Measurements from ENCODE around the gene NUP210.

The NUP210 gene

GRCh38 chr3:13286873-13287272, 133.2 kb downstream of the NUP210 start:
- DNase-seq = no peak

GRCh38 chr3:13285007-13285567, 135.0 kb downstream of the NUP210 start:
- no peak for DNase-seq

DNA sequence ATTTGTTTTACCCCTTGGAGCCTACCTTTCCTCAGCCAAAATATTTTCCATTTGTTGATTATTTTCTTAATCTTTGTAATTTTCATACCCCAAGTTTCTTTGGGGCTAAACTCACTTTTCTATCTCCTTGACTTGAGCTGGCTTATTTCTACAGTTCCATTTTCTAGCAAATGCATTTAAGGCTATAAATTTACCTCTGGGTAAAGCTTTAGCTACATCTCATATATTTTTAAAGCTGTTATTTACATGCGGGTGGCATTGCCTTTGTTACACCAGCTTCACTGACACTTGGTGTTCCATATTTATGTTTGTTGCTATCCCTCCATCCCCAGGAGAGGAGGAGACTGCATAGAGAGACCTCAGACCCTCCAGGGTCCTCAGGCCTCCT, 136.3 kb downstream of the NUP210 start:
- DNase-seq = no peak

DNA sequence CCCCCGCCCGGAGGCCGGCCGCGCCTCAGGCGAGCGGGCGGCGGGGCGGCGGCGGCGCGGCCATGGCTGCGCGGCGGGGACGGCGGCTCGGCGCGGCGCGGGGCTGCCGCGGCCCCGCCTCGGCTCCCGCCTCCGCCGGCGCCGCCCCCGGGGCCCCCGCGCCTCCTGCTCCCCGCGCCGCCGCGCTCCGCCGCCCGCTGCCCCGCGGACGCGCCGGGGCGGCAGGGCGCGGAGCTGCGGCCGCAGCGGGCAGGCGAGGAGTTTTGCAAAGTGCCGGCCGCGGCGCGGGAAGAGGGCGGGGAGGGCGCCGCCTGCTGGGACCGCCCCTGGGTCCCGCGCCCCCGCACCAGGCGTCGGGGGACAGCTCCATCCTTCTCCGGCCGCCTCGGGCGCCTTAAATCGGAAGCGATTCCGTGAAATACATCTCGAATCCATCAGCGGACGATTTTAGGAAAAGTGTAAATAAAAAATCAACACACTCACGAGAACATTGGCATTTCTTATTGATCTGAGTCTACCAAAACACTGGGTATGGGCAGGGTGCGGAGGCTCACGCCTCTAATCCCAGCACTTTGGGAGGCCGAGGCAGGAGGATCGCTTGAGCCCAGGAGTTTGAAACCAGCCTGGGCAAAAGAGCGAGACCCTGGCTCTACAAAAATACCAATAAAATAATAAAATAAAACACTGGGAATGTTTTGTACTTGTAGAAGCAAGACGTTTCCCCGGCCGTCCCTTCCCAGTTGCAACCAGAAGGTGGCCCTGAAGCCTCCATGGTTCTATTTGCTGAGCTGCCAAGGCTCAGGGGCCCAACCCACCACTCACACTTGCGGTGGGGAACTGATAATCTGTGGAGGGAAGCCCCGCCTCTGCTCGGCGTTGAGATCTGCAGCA, 136.9 kb downstream of the NUP210 start:
- DNase-seq = no peak

DNA sequence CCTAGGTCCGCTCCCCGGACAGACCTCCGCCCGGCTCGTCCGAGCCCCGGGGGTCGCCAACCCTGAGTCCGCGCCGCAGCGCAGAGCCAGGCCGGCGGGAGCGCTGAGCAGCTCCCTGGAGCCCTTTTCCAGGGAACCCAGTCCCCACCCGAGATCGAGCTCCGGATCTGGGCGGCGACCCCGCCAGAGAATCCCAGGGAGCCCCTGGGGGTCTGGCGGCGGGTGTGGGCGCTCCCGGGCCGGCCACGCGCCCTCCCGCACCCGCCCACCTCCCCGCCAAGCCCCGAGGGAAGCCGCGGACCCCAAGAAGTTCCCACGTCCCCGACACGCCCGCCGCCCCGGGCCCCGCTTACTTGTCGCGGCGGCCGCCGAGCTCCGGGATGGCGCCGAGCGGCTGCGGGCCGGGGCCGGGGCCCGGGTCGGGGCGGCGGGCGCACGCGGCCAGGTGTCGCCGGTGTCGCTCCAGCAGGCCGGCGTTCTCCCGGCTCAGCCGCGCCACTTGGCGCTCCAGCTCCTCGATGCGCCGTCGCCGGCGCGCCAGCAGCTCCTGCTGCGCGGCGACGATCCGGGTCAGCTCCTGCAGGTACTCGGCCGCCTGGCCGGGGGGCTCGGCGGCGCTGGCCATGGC, 137.7 kb downstream of the NUP210 start:
- DNase-seq = no peak

GRCh38 chr3:13281507-13282357, 138.4 kb downstream of the NUP210 start:
- no peak for DNase-seq

GRCh38 chr3:13280811-13281506, 139.2 kb downstream of the NUP210 start:
- DNase-seq = no peak

GRCh38 chr3:13280122-13280790, 139.9 kb downstream of the NUP210 start:
- DNase-seq = no peak

GRCh38 chr3:13279532-13279910, 140.6 kb downstream of the NUP210 start:
- no peak for DNase-seq

DNA sequence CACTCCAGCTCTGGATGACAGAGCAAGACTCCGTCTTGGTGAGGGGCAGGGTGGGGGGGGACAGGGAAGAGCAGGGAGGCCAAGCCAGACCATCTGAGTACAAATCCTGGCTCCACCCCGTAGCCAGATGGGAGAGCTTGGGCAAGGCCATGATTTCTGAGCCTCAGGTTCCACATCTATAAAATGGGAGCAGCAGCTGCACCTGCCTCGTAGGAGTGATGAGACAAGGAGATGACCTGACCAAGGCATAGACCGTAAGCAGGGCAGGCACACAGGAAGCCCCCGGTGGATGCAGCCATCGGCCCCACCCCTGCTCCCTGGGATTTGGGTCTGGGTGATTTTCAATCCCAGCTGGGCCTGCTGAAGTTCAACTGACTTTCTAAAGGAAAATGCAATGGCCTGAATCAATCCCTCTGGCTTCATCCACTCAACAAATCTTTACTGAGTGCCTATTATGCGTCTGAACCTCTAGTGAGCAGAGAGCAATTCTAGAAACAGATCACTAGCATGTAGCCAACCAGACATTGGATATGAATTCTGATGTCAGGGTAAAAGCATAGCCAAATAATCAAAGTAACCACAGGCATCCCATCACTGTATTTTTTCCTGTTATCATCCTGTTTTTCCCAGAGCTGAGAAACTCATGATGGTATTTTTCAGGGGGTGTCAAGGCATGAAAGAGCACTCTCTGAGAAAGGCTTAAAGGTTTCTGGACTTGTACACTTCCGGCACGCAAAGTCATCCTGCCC, 141.2 kb downstream of the NUP210 start:
- DNase-seq = no peak

GRCh38 chr3:13277860-13278531, 142.1 kb downstream of the NUP210 start:
- DNase-seq = no peak

- no peak for DNase-seq
Observed at GRCh38 chr3:13277196-13277813, 142.8 kb downstream of the NUP210 start.

DNA sequence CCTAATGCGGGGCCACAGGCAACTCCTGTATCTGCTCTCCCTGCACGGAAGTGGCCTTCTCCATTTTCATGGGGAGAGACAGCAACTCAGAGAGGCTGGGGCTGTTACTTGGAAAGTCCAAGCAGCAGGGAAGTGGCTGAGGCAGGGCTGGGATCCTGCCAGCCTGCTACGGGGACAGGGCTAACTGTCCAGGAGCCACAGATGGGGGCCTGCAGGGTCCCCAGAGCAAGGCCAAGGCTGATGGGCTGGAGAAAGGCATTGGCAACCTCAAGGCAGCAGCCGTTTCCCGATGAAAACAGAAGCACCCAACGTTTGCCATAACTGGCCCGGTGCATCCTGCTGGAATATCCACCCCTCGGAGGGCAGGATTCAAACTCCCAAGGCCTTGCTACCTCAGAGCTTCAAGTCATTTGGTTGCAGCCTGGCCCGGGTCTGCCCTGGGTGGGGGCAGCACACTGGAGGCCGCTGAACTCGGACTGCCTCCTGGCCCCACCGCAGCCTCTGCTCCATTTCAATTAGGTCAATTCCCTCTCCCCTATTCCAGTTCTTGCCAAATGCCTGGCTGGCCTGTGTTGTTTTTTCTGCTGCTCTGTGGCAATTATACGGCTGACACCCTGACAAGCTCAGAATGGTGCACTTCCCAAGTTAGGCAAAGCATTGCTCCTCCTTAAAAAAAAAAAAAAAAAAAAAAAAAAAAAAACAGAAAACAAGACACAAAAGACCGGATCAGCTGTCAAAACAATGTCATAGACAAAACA, 143.5 kb downstream of the NUP210 start:
- no peak for DNase-seq

DNA sequence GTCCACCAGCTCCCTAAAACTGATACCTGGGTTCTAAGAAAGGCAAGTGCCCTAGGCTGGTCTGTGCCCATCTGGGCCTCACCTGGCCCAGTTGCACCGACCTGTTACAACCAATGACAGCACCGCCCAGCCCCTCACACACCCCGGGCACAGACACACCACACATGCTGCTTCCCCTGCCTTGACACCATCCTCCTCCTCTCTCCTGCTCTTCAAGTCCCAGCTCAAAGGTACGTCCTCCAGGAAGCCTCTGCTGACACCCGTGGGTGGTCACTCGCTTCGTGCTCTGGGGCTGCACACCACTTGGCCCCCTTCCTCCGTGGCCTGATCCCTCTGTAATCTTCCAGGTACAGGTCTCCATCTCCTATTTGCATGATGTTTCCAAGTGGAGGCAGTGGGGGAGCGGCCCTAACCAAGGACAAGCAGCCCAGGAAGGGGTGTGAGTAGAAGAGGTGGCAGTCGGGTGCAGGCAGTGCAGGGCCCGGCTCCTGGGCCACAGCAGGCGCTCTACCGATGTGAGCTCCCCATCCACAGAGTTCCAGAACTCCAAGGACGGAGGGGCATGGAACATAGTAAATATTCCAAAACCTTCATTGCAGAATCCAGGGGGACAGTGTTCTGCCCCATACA, 144.6 kb downstream of the NUP210 start:
- DNase-seq = no peak

- no peak for DNase-seq
Observed at GRCh38 chr3:13274551-13275332, 145.4 kb downstream of the NUP210 start.

DNA sequence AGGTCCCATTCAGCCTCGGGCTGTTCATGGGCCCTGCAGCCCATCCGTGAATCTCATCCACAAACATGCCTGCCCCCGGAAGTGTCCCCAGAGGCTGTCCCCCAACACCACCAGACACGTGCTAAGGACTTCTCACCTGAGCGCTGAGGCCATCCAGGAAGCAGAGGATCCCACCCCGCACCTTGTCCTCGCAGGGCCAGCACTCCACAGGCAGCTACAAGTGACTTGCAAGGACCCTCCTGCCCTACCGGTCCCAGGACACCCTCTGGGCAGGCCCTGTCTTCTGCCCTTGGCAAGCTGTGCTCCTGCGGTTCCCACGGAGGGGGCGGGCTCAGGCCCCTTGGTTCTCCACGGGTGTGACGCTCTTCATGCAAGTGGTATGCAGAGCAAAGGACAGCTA, 146.0 kb downstream of the NUP210 start:
- DNase-seq = no peak

GRCh38 chr3:13273604-13274105, 146.5 kb downstream of the NUP210 start:
- no peak for DNase-seq
